CD1c-positive myeloid dendritic cell (primary cell): ENCODE results near the gene IL1F10.

ENCODE experiments used
- DNase-seq: peaks from one replicate; pipeline ENCODE4 v3.0.0-alpha.2; 2016; ENCODE audit errors: extremely low spot score

Gene IL1F10

DNA sequence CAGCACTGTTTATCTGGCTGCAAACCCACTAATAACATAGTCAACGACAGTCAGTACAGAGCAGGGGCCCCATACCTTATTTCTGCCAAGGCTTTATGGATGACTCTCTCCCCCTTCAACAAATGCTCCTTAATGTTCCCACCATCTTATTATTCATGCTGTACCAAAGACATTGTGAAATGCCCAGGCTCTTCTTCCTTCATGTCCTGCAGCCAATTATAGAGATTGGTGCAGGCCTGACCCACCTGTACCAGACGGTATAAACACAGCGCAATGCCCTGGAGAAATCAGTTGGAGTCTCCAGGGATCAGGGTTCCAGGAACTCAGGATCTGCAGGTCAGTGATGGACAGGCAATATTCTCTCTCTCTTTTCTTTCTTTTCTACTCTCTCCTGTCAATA lies at the start of gene IL1F10:
IL1F10 (plus strand) TSS at position 290 of the 400 bp plus-strand sequence. CDS start 4,769 bp downstream, outside the sequence.
- no peak for DNase-seq

DNA sequence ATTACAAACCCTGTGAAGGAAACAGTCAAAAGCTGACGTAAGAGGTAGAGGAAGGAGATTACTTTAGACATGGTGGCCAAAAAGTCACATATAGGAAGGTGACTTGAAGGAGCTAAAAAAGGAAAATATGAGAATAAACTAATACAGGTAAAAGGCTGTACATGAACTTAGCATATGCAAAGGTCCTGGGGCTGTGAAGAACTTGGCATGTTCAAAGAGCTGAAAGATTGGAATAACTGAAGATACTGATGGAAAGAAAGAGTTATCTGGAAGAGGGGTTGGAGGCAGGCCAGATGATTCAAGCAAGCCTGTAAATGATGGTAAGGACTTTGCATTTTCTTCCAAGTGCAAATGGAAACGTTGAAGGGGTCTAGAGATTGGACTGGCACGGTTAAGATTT lies 49.3 kb upstream of the IL1F10 start:
- DNase-seq, result no peak

GRCh38 chr2:113021312-113021711 lies 46.5 kb upstream of the IL1F10 start:
- no peak for DNase-seq

DNA sequence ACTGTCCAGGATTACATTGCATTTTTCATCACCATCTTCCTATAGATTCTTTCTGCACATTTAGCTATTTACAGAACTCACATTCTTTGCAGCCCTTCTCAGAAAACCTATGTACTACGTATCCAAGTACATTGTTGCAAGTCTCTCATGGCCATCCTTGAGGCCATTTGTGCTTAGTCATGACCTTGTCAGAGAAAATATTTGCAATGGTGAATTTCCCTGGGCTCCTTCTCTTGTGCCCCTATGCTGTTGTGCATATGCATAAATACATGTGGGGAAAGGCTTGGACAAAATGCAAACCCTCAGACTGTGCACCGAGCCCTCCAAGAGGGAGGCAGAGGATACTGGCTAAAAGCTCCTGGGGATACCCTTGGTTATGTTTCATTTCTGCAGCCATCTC lies 43.0 kb upstream of the IL1F10 start:
- no peak for DNase-seq

- DNase-seq, result peak; percentile 38
Measured at GRCh38 chr2:113025737-113026136, 42.0 kb upstream of the IL1F10 start.

GRCh38 chr2:113027691-113028090 lies 40.1 kb upstream of the IL1F10 start:
- no peak for DNase-seq

GRCh38 chr2:113028112-113028511 lies 39.7 kb upstream of the IL1F10 start:
- no peak for DNase-seq

DNA sequence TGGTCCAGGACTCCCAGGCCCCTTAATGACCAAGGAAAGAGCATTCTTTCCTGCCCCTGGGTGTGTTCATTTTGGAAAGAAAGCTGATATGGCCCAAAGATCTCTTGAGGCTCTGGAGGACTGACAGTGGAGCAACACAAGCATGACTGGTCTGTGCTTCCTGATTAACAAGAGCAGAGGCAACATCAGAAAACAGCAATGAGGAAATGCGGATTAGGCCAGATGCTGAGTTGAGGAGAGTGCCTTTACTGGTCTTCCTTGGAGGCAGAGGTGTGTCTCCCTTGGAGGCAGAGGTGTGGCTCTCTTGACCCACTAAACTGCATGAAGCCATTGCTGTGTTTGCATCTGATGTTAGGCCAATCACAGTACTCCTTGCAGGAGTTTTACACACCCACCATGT lies 35.0 kb upstream of the IL1F10 start:
- no peak for DNase-seq

GRCh38 chr2:113034016-113034415 lies 33.8 kb upstream of the IL1F10 start:
- no peak for DNase-seq

GRCh38 chr2:113036763-113037162 lies 31.0 kb upstream of the IL1F10 start:
- no peak for DNase-seq

GRCh38 chr2:113038291-113038690 lies 29.5 kb upstream of the IL1F10 start:
- peak; percentile 5 for DNase-seq

DNA sequence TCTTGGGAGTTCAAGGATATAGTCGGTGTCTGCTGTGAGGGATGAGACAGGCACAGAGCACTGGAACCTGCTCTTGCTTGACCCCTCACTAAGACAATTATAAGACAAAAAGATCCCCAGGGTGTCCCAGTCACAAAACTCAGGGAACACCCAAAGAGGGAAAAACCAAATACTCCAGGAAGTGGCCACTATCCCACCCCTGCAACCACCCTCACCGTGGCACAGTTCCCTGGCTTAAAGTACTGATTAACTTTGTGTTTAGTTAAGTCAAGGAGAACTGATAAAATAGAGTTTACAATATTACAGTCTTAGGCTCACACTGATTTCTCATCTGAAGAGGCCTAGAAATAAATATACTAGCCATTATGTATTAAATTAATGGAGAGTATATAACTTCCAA lies 28.6 kb upstream of the IL1F10 start:
- no peak for DNase-seq

GRCh38 chr2:113039719-113040118 lies 28.1 kb upstream of the IL1F10 start:
- peak; percentile 42 for DNase-seq

DNA sequence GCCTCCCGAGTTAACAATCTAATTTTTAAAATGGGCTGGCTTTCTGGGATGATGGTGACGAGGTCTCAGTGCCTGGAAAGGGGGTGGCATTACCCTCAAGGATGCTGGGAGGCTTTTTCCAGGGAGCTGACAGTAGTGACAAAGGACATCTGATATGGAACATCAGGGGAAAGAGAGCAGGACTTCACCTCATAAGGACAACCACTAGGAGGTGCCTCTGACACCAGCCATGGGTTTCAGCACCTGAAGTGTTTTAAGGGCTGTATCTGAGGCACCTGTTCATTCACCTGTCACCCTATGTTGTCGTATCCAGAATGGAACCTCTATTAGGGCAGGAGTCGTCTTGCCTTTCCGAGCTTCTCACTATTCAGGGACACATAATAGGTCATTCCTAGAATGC lies 25.9 kb upstream of the IL1F10 start:
- DNase-seq, result no peak

- no peak for DNase-seq
Measured at GRCh38 chr2:113046465-113046864, 21.3 kb upstream of the IL1F10 start.

GRCh38 chr2:113050921-113051895 lies 16.6 kb upstream of the IL1F10 start:
- DNase-seq, result no peak

DNA sequence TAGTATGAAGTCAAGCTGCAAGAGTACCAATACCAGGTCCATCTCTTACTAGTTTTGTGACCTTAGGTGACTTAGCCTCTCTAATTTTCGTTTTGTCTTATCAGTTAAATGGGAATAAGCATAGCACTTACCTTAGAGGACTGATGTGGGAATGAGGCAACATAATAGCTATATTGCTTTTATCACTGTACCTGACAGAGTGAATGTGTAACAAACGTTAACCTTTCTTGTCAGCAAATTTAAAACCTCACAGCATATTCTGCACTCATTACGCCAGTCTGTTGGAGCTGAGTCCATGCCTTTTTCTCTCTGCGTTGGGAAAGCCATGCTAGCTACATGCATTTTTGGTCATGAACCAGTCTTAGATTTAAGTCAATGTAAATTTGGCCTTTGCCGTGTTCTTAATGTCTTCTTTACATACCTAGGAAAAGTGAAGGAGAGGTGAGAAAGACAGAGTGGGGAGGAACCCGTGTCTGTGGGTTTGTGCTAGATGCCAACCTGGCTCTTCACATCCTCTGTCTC lies 15.3 kb upstream of the IL1F10 start, which contains the start of gene IL36B:
IL36B (minus strand) TSS at position 472 of the 522 bp plus-strand sequence.
- DNase-seq, result no peak

GRCh38 chr2:113053666-113054065 lies 14.1 kb upstream of the IL1F10 start:
- DNase-seq, result no peak

- no peak for DNase-seq
Measured at GRCh38 chr2:113054066-113054465, 13.7 kb upstream of the IL1F10 start.

- peak; percentile 17 for DNase-seq
Measured at GRCh38 chr2:113056521-113056920, 11.2 kb upstream of the IL1F10 start.

- DNase-seq, result no peak
Measured at GRCh38 chr2:113057117-113057516, 10.7 kb upstream of the IL1F10 start.

DNA sequence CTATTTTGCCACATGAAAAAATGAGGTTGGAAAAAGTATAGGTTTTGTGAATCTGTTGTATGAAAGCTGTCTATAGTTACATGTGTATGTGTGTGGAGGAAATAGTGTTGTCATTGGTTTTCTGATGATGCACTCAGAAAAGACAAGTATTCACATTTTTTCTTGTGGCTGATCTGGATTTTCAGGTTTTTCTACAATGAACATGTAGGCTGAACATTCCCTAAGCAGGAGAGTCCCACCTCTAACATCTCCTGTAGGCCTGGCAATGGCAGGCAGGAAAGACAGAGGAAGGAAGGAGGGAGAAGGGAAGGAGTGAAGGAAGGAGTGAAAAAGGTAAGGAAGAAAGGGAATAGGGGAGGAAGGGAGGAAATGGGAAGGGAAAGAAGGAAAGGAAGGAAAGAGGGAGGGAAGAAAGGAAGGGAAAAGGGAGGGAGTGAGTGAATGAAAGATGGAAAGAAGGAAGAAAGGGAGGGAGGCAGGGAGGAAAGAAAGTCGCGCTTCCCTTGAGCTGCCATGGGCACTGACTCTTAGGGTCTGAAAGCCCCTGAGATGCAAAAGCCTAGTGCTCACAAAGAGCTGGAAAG lies 9.3 kb upstream of the IL1F10 start:
- DNase-seq, result no peak
